Mesothelial cell of epicardium (in vitro differentiated cells): ENCODE measurements around the gene SYT5. TPM values are rescaled to one million over a fixed set of nuclear protein-coding genes. Genes with fewer than 3 reads are reported as not detected.

ENCODE experiments used
- DNase-seq, 2 experiments: peaks; one replicate each; pipeline ENCODE4 v3.0.0; 2021; ENCODE audit warnings: low spot score in 2 of 2; ENCODE audit not compliant: unreplicated experiment in 2 of 2
- H3K27ac Mint-ChIP-seq: 2 replicates; pipeline ENCODE4 v1.8.0; 2021; ENCODE audit warnings: mixed read lengths
- H3K27me3 Mint-ChIP-seq: 2 replicates; pipeline ENCODE4 v1.8.0; 2021; ENCODE audit warnings: low read depth, mixed read lengths
- H3K36me3 Mint-ChIP-seq: 2 replicates; pipeline ENCODE4 v1.8.0; 2021; ENCODE audit warnings: mixed read lengths
- H3K4me1 Mint-ChIP-seq: 2 replicates; pipeline ENCODE4 v1.8.0; 2021; ENCODE audit warnings: mixed read lengths
- H3K4me3 Mint-ChIP-seq: 2 replicates; pipeline ENCODE4 v1.8.0; 2021; ENCODE audit warnings: mild to moderate bottlenecking, moderate library complexity, mixed read lengths
- H3K9me3 Mint-ChIP-seq: 2 replicates; pipeline ENCODE4 v1.8.0; 2021; ENCODE audit warnings: mixed read lengths
- CTCF ChIP-seq: fragments of 200-600 bp; sonication (generic); IDR thresholded peaks from one replicate; pipeline ENCODE4 v1.5.0; 2021; ENCODE audit warnings: antibody characterized with exemption; ENCODE audit not compliant: unreplicated experiment
- total RNA-seq: library from RNA; stranded (reverse); gene quantifications from 3 replicates; pipeline ENCODE4 v1.2.1, GENCODE V29; 2021

SYT5 gene
- total RNA-seq, 1 donor from 2014 or later, result 0.67 TPM

DNA sequence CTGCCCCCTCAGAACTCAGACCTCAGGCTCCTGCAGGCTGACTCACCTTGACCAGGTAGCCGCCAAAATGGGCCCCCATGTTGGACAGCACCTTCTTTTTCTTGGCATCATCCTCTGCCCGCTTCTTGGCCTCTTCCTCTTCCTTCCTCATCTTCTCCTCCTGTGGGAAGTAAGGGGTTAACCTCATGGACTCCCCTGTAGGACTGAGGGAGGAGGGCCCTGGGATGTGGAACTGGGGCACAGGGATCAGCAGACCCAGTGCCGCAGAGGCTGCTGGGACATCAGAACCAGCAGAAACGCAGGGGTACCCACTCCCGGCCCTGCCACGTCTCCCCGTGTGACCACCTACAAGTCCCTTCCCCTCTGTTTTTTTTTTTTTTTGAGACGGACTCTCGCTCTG is 42.2 kb downstream of the SYT5 start:
- no peaks in the 10 kb centered on the region for H3K36me3 Mint-ChIP-seq
- TF ChIP-seq CTCF, result no peak
- peaks cover 4% of the 10 kb centered on the region for H3K4me1 Mint-ChIP-seq
- DNase-seq, result no peak
- peaks cover 8% of the 10 kb centered on the region for H3K27me3 Mint-ChIP-seq
- no peak overlapping the region for H3K4me3 Mint-ChIP-seq
- H3K27ac Mint-ChIP-seq, result no peak overlapping the region
- H3K9me3 Mint-ChIP-seq, result no peaks in the 10 kb centered on the region

- H3K9me3 Mint-ChIP-seq, result no peaks in the 10 kb centered on the region
These were observed 43.5 kb downstream of the SYT5 start for GRCh38 chr19:55136399-55137102.

GRCh38 chr19:55134736-55135135 is 45.4 kb downstream of the SYT5 start:
- Mint-ChIP-seq H3K27ac (no peak overlapping the region), H3K36me3 (no peaks in the 10 kb centered on the region), H3K27me3 (peaks cover 11% of the 10 kb centered on the region), H3K9me3 (no peaks in the 10 kb centered on the region), H3K4me3 (no peak overlapping the region), H3K4me1 (peaks cover 2% of the 10 kb centered on the region)
- TF ChIP-seq CTCF, result no peak
- DNase-seq, result no peak

More at GRCh38 chr19:55136399-55137102, 43.5 kb downstream of the SYT5 start:
- TF ChIP-seq CTCF, result no peak
- peaks cover 4% of the 10 kb centered on the region for H3K4me1 Mint-ChIP-seq
- H3K27ac Mint-ChIP-seq, result no peak overlapping the region
- no peaks in the 10 kb centered on the region for H3K36me3 Mint-ChIP-seq
- H3K4me3 Mint-ChIP-seq, result no peak overlapping the region
- H3K27me3 Mint-ChIP-seq, result peaks cover 5% of the 10 kb centered on the region
- no peak for DNase-seq

GRCh38 chr19:55133639-55134444 is 46.2 kb downstream of the SYT5 start:
- TF ChIP-seq CTCF, result no peak
- no peak overlapping the region for H3K4me3 Mint-ChIP-seq
- H3K9me3 Mint-ChIP-seq, result no peaks in the 10 kb centered on the region
- H3K27ac Mint-ChIP-seq, result no peak overlapping the region
- DNase-seq, result no peak
- peaks cover 2% of the 10 kb centered on the region for H3K4me1 Mint-ChIP-seq
- H3K27me3 Mint-ChIP-seq, result peaks cover 18% of the 10 kb centered on the region
- H3K36me3 Mint-ChIP-seq, result no peaks in the 10 kb centered on the region

GRCh38 chr19:55132453-55133129 is 47.5 kb downstream of the SYT5 start:
- peaks cover 26% of the 10 kb centered on the region for H3K27me3 Mint-ChIP-seq
- no peaks in the 10 kb centered on the region for H3K9me3 Mint-ChIP-seq
- H3K4me3 Mint-ChIP-seq, result no peak overlapping the region
- H3K27ac Mint-ChIP-seq, result no peak overlapping the region
- no peak for DNase-seq
- no peaks in the 10 kb centered on the region for H3K36me3 Mint-ChIP-seq
- H3K4me1 Mint-ChIP-seq, result no peaks in the 10 kb centered on the region
- TF ChIP-seq CTCF, result no peak
